Lower lobe of right lung (tissue), 2 donors: ENCODE measurements around the gene SNX10. TPM values are rescaled to one million over a fixed set of nuclear protein-coding genes. Genes with fewer than 3 reads are reported as not detected.

Experiments used
- ATAC-seq, 2 donors: fragments of 200-7000 bp; cut with Tn5 transposase; one replicate each; pipeline ENCODE4 v1.9.1; 2020 to 2022; ENCODE audit warnings: mild to moderate bottlenecking in 2 of 2, moderate library complexity in 2 of 2
- DNase-seq: peaks from one replicate; pipeline ENCODE4 v3.0.0-alpha.2; 2020
- H3K27ac ChIP-seq: fragments of 200-600 bp; one replicate; pipeline ENCODE4 v1.8.0; 2022
- H3K27me3 ChIP-seq: fragments of 200-600 bp; one replicate; pipeline ENCODE4 v1.8.0; 2022; ENCODE audit warnings: low read depth
- H3K36me3 ChIP-seq: fragments of 200-600 bp; one replicate; pipeline ENCODE4 v1.8.0; 2022; ENCODE audit warnings: mild to moderate bottlenecking
- H3K4me1 ChIP-seq: fragments of 200-600 bp; one replicate; pipeline ENCODE4 v1.8.0; 2022
- H3K4me3 ChIP-seq: fragments of 200-600 bp; one replicate; pipeline ENCODE4 v1.8.0; 2022; ENCODE audit warnings: mild to moderate bottlenecking
- H3K9me3 ChIP-seq: fragments of 200-600 bp; one replicate; pipeline ENCODE4 v1.8.0; 2022
- CTCF ChIP-seq: fragments of 200-600 bp; IDR thresholded peaks from one replicate; pipeline ENCODE4 v1.8.0; 2022; ENCODE audit warnings: antibody characterized with exemption, mild to moderate bottlenecking
- intact Hi-C: fragments of 100-400 bp; cut with DNase I; formaldehyde crosslinking; loops from one replicate; pipeline ENCODE4 v1.11.0; 2022
- total RNA-seq: library from RNA; stranded (reverse); fragmentation: NEBNext Ultra II Directional; extraction: Animal tissue kit (Norgen Biotek cat#: 25700); gene quantifications from one replicate; pipeline ENCODE4 v1.2.1, GENCODE V29; 2021
- donor health status: DM: no; HTN: yes; CAD: no; lungs with severe emphysema.

SNX10 gene
- total RNA-seq, 1 donor from 2014 or later, result 85.1 TPM

DNA sequence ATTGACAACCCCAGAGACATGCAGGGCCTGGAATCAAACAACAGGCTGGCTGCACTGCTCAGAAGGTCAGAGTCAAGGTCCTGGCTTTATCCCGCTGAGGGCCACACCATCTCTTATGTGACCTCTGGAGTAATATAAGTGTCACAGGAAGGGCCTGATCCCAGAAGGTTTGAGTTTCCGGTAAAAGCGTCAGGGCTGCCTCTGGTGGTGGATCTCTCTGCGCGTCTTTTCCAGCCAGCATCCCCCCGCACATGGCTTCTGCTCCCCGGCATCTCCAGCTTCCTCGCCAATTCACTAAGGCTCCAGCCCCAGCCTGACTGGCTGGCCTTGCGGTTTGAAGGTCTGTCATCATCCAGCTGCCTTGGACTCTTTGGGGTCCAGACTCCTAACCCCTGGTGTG lies 54.2 kb downstream of the SNX10 start:
- intact Hi-C loops, result no loop called here
- no peaks in the 10 kb centered on the region for H3K9me3 ChIP-seq
- DNase-seq (no peak), ATAC-seq (no peak)
- H3K4me1 ChIP-seq, result no peaks in the 10 kb centered on the region
- no peak for TF ChIP-seq CTCF
- H3K27ac ChIP-seq, result no peak overlapping the region
- H3K36me3 ChIP-seq, result peaks cover 7% of the 10 kb centered on the region
- H3K4me3 ChIP-seq, result no peak overlapping the region
- no peaks in the 10 kb centered on the region for H3K27me3 ChIP-seq

- Histone ChIP-seq H3K27me3 (no peaks in the 10 kb centered on the region), H3K27ac (no peak overlapping the region), H3K36me3 (peaks cover 7% of the 10 kb centered on the region), H3K4me3 (no peak overlapping the region), H3K4me1 (no peaks in the 10 kb centered on the region), H3K9me3 (no peaks in the 10 kb centered on the region)
- TF ChIP-seq CTCF, result no peak
- DNase-seq, result no peak
- intact Hi-C loops, result no loop called here
- peak; percentile 63 to 68 for ATAC-seq
These were observed 55.0 kb downstream of the SNX10 start for GRCh38 chr7:26346611-26347203.

- TF ChIP-seq CTCF, result no peak
- ATAC-seq, result peak in 1 of 2 donors; percentile 9
- DNase-seq, result no peak
- Histone ChIP-seq H3K36me3 (peaks cover 7% of the 10 kb centered on the region), H3K9me3 (no peaks in the 10 kb centered on the region), H3K4me3 (no peak overlapping the region), H3K27ac (no peak overlapping the region), H3K4me1 (no peaks in the 10 kb centered on the region), H3K27me3 (no peaks in the 10 kb centered on the region)
- intact Hi-C loops, result no loop called here
These were observed 56.7 kb downstream of the SNX10 start for GRCh38 chr7:26348234-26348851.

DNA sequence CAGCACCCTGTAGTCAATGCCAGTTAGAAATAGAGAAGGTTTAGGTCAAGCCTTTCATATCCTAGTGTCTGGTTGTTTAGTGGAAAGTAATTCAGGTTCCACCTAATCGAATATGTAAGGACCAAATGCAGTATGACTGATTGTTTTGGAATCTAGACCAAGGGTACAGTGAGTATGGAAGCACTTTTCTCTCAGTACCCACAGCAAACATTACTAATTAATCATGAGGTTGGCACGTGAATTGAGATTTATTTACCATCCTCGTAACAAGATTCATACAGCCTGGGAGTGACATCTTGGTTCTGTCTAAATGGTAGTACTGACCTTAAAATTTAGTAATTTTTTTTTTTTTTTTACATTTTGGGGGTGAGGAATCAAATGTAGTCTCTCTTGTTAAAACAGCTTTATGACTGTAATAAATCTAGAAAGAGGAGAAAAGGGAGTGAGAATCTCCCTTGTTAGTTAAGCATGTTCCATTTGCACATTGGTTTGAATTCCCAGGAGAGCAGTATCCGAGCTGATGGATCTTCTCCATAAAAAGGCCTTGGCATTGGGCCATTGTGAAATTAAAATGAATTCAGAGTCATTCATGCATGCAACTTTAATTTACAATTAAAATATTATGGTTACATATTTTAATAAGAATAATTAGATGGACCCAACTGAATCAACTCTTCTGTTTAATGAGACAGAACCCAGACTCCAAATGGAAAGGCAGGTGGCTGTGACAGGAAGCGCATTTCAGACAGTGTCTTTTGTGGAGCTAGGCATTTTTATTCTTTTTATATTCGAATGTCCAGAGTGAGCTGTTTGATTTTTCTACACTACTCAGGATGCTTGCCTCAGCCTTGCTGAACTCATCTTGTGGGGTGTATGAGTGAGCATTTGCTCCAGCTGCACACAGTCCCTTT lies 57.6 kb downstream of the SNX10 start:
- ATAC-seq (no peak), DNase-seq (no peak)
- H3K4me1 ChIP-seq, result no peaks in the 10 kb centered on the region
- H3K9me3 ChIP-seq, result no peaks in the 10 kb centered on the region
- peaks cover 7% of the 10 kb centered on the region for H3K36me3 ChIP-seq
- H3K27me3 ChIP-seq, result no peaks in the 10 kb centered on the region
- no peak for TF ChIP-seq CTCF
- no peak overlapping the region for H3K4me3 ChIP-seq
- H3K27ac ChIP-seq, result no peak overlapping the region
- intact Hi-C loops, result no loop called here

- intact Hi-C loops, result no loop called here
- H3K9me3 ChIP-seq, result no peaks in the 10 kb centered on the region
- H3K36me3 ChIP-seq, result peaks cover 7% of the 10 kb centered on the region
- TF ChIP-seq CTCF, result no peak
- no peak for ATAC-seq
- H3K27me3 ChIP-seq, result no peaks in the 10 kb centered on the region
- DNase-seq, result no peak
- H3K27ac ChIP-seq, result no peak overlapping the region
- H3K4me3 ChIP-seq, result no peak overlapping the region
- H3K4me1 ChIP-seq, result no peaks in the 10 kb centered on the region
These were observed 59.5 kb downstream of the SNX10 start for GRCh38 chr7:26351171-26351570.
